ACC112 (cell line): Measurements from ENCODE around the gene ALAS1.
A peak's percentile ranks its signal among the peaks of the same experiment; 100 is the strongest.

Experiments used
- H2AFZ ChIP-seq: fragments of 200-600 bp; sonication (generic); one replicate; pipeline ENCODE4 v1.6.0; 2017; ENCODE audit warnings: antibody characterized with exemption, low read length; ENCODE audit not compliant: unreplicated experiment
- H3K27ac ChIP-seq: fragments of 200-600 bp; sonication (generic); 2 replicates; pipeline ENCODE4 v1.5.1; 2014; ENCODE audit warnings: low read depth, mild to moderate bottlenecking, antibody characterized with exemption, low read length, moderate library complexity
- H3K27me3 ChIP-seq: fragments of 200-600 bp; sonication (generic); 2 replicates; pipeline ENCODE4 v1.6.1; 2014; ENCODE audit warnings: mild to moderate bottlenecking, antibody characterized with exemption, low read length, moderate library complexity, mixed read lengths; ENCODE audit not compliant: insufficient read depth
- H3K36me3 ChIP-seq: fragments of 200-600 bp; sonication (generic); 2 replicates; pipeline ENCODE4 v1.6.1; 2016; ENCODE audit warnings: mild to moderate bottlenecking, antibody characterized with exemption, low read length, moderate library complexity, mixed read lengths; ENCODE audit not compliant: insufficient read depth
- H3K4me1 ChIP-seq: fragments of 200-600 bp; sonication (generic); one replicate; pipeline ENCODE4 v1.6.1; 2016; ENCODE audit warnings: low read length, mixed read lengths; ENCODE audit not compliant: insufficient read depth, unreplicated experiment, control insufficient read depth
- H3K4me3 ChIP-seq: fragments of 200-600 bp; sonication (generic); 2 replicates; pipeline ENCODE4 v1.5.1; 2014; ENCODE audit warnings: mild to moderate bottlenecking, low read depth, low read length
- H3K79me2 ChIP-seq: fragments of 200-600 bp; sonication (generic); one replicate; pipeline ENCODE4 v1.6.0; 2016; ENCODE audit warnings: low read length; ENCODE audit not compliant: control insufficient read depth, unreplicated experiment, insufficient read depth

Gene ALAS1

GRCh38 chr3:52237657-52238172, 39.8 kb downstream of the ALAS1 start:
- Histone ChIP-seq H3K79me2 (peaks cover 53% of the 10 kb centered on the region), H3K4me3 (peak overlapping the region; percentile 82), H3K27ac (peak overlapping the region; percentile 71), H3K4me1 (peaks cover 34% of the 10 kb centered on the region), H3K27me3 (no peaks in the 10 kb centered on the region), H3K36me3 (no peaks in the 10 kb centered on the region), H2AFZ (no peak overlapping the region)

- peaks cover 34% of the 10 kb centered on the region for H3K4me1 ChIP-seq
- peak overlapping the region; percentile 71 for H3K27ac ChIP-seq
- no peaks in the 10 kb centered on the region for H3K27me3 ChIP-seq
- H2AFZ ChIP-seq = peak overlapping the region; percentile 43
- no peaks in the 10 kb centered on the region for H3K36me3 ChIP-seq
- peak overlapping the region; percentile 82 for H3K4me3 ChIP-seq
- H3K79me2 ChIP-seq = peaks cover 50% of the 10 kb centered on the region
Observed at GRCh38 chr3:52238193-52238760, 40.3 kb downstream of the ALAS1 start.

- Histone ChIP-seq H3K27ac (peak within 1 kb of the TSS; percentile 71), H3K79me2 (peaks cover 49% of the 10 kb centered on the region), H3K4me3 (peak within 1 kb of the TSS; percentile 82), H3K27me3 (no peaks in the 10 kb centered on the region), H2AFZ (peak within 1 kb of the TSS; percentile 52), H3K4me1 (peaks cover 38% of the 10 kb centered on the region), H3K36me3 (no peaks in the 10 kb centered on the region)
Observed at GRCh38 chr3:52238761-52239701, 41.1 kb downstream of the ALAS1 start, which contains the start of gene TWF2. TWF2 (minus strand) TSS chr3:52239158; CDS start chr3:52239016, 142 bp downstream.

- no peaks in the 10 kb centered on the region for H3K27me3 ChIP-seq
- peaks cover 51% of the 10 kb centered on the region for H3K4me1 ChIP-seq
- peak overlapping the region; percentile 82 for H3K4me3 ChIP-seq
- H3K27ac ChIP-seq = peak overlapping the region; percentile 71
- peaks cover 39% of the 10 kb centered on the region for H3K79me2 ChIP-seq
- H2AFZ ChIP-seq = no peak overlapping the region
- no peaks in the 10 kb centered on the region for H3K36me3 ChIP-seq
Observed at GRCh38 chr3:52240059-52240885, 42.3 kb downstream of the ALAS1 start.

GRCh38 chr3:52240886-52241370, 43.0 kb downstream of the ALAS1 start:
- peaks cover 52% of the 10 kb centered on the region for H3K4me1 ChIP-seq
- H3K27me3 ChIP-seq = no peaks in the 10 kb centered on the region
- H3K79me2 ChIP-seq = peaks cover 33% of the 10 kb centered on the region
- peak overlapping the region; percentile 71 for H3K27ac ChIP-seq
- H3K36me3 ChIP-seq = no peaks in the 10 kb centered on the region
- no peak overlapping the region for H2AFZ ChIP-seq
- H3K4me3 ChIP-seq = no peak overlapping the region

GRCh38 chr3:52242039-52242438, 44.1 kb downstream of the ALAS1 start:
- Histone ChIP-seq H3K36me3 (no peaks in the 10 kb centered on the region), H3K27me3 (no peaks in the 10 kb centered on the region), H3K79me2 (peaks cover 23% of the 10 kb centered on the region), H2AFZ (no peak overlapping the region), H3K4me3 (no peak overlapping the region), H3K27ac (no peak overlapping the region), H3K4me1 (peaks cover 50% of the 10 kb centered on the region)

- H3K4me3 ChIP-seq = no peak overlapping the region
- peak overlapping the region; percentile 31 for H3K27ac ChIP-seq
- H3K4me1 ChIP-seq = peaks cover 38% of the 10 kb centered on the region
- no peaks in the 10 kb centered on the region for H3K36me3 ChIP-seq
- H3K27me3 ChIP-seq = no peaks in the 10 kb centered on the region
- peaks cover 9% of the 10 kb centered on the region for H3K79me2 ChIP-seq
- no peak overlapping the region for H2AFZ ChIP-seq
Observed at GRCh38 chr3:52243791-52244628, 46.0 kb downstream of the ALAS1 start.

GRCh38 chr3:52245322-52246263, 47.6 kb downstream of the ALAS1 start, which contains the start of gene PPM1M:
PPM1M (plus strand) TSS chr3:52245759; CDS start chr3:52245825, 66 bp downstream.
- Histone ChIP-seq H3K4me1 (peaks cover 29% of the 10 kb centered on the region), H3K36me3 (no peaks in the 10 kb centered on the region), H3K79me2 (peaks cover 4% of the 10 kb centered on the region), H3K27ac (no peak within 1 kb of the TSS), H3K4me3 (peak within 1 kb of the TSS; percentile 74), H3K27me3 (no peaks in the 10 kb centered on the region), H2AFZ (peak within 1 kb of the TSS; percentile 80)

GRCh38 chr3:52246264-52246620, 48.3 kb downstream of the ALAS1 start:
- Histone ChIP-seq H3K27me3 (no peaks in the 10 kb centered on the region), H3K4me1 (peaks cover 24% of the 10 kb centered on the region), H2AFZ (no peak overlapping the region), H3K4me3 (peak overlapping the region; percentile 74), H3K27ac (no peak overlapping the region), H3K79me2 (no peaks in the 10 kb centered on the region), H3K36me3 (no peaks in the 10 kb centered on the region)
